Measurements from ENCODE around the gene ZFP42. TPM values are rescaled to one million over a fixed set of nuclear protein-coding genes. Genes with fewer than 3 reads are reported as not detected.
"Not testable (repeated sequence)": the region's sequence is repeated elsewhere in the genome, so short reads cannot be mapped to it uniquely, and the experiment has no call there.

Gene ZFP42
- total RNA-seq, 1 donor from 2014 or later: under 0.01 TPM

- H3K4me3 ChIP-seq (ENCODE audit: low read depth, low read length): no peak overlapping the region
- no peaks in the 10 kb centered on the region for H3K27me3 ChIP-seq (ENCODE audit: control insufficient read depth, insufficient read depth, low read length)
- no peak for TF ChIP-seq CTCF (IDR thresholded peaks at IDR 0.05; ENCODE audit: insufficient read depth, low read length, severe bottlenecking)
- no peak for FAIRE-seq
- H3K36me3 ChIP-seq (ENCODE audit: control insufficient read depth, insufficient read depth, low read length): no peaks in the 10 kb centered on the region
- no peak for DNase-seq (ENCODE audit: low read depth)
Observed at GRCh38 chr4:188032583-188032982, 37.0 kb downstream of the ZFP42 start.

GRCh38 chr4:188037003-188037713 lies 41.6 kb downstream of the ZFP42 start:
- TF ChIP-seq CTCF (IDR thresholded peaks at IDR 0.05; ENCODE audit: insufficient read depth, low read length, severe bottlenecking): no peak
- no peaks in the 10 kb centered on the region for H3K36me3 ChIP-seq (ENCODE audit: control insufficient read depth, insufficient read depth, low read length)
- FAIRE-seq (no peak), DNase-seq (ENCODE audit: low read depth) (no peak)
- no peak overlapping the region for H3K4me3 ChIP-seq (ENCODE audit: low read depth, low read length)
- no peaks in the 10 kb centered on the region for H3K27me3 ChIP-seq (ENCODE audit: control insufficient read depth, insufficient read depth, low read length)

- H3K4me3 ChIP-seq (ENCODE audit: low read depth, low read length): no peak overlapping the region
- FAIRE-seq (no peak), DNase-seq (ENCODE audit: low read depth) (no peak)
- H3K27me3 ChIP-seq (ENCODE audit: control insufficient read depth, insufficient read depth, low read length): no peaks in the 10 kb centered on the region
- no peak for TF ChIP-seq CTCF (IDR thresholded peaks at IDR 0.05; ENCODE audit: insufficient read depth, low read length, severe bottlenecking)
- no peaks in the 10 kb centered on the region for H3K36me3 ChIP-seq (ENCODE audit: control insufficient read depth, insufficient read depth, low read length)
Observed at GRCh38 chr4:188041721-188042120, 46.1 kb downstream of the ZFP42 start.

GRCh38 chr4:188042191-188042590 lies 46.6 kb downstream of the ZFP42 start:
- no peak for TF ChIP-seq CTCF (IDR thresholded peaks at IDR 0.05; ENCODE audit: insufficient read depth, low read length, severe bottlenecking)
- FAIRE-seq: no peak
- no peak for DNase-seq (ENCODE audit: low read depth)
- Histone ChIP-seq H3K4me3 (ENCODE audit: low read depth, low read length) (no peak overlapping the region), H3K27me3 (ENCODE audit: control insufficient read depth, insufficient read depth, low read length) (no peaks in the 10 kb centered on the region), H3K36me3 (ENCODE audit: control insufficient read depth, insufficient read depth, low read length) (no peaks in the 10 kb centered on the region)

- no peak for TF ChIP-seq CTCF (IDR thresholded peaks at IDR 0.05; ENCODE audit: insufficient read depth, low read length, severe bottlenecking)
- Histone ChIP-seq H3K27me3 (ENCODE audit: control insufficient read depth, insufficient read depth, low read length) (no peaks in the 10 kb centered on the region), H3K36me3 (ENCODE audit: control insufficient read depth, insufficient read depth, low read length) (no peaks in the 10 kb centered on the region), H3K4me3 (ENCODE audit: low read depth, low read length) (no peak overlapping the region)
- DNase-seq (ENCODE audit: low read depth) (no peak), FAIRE-seq (no peak)
Observed at GRCh38 chr4:188043154-188043553, 47.6 kb downstream of the ZFP42 start.

GRCh38 chr4:188045461-188045860 lies 49.9 kb downstream of the ZFP42 start:
- not testable (repeated sequence) for H3K27me3 ChIP-seq (ENCODE audit: control insufficient read depth, insufficient read depth, low read length); FAIRE-seq; DNase-seq (ENCODE audit: low read depth); H3K4me3 ChIP-seq (ENCODE audit: low read depth, low read length); H3K36me3 ChIP-seq (ENCODE audit: control insufficient read depth, insufficient read depth, low read length)

Data from bronchial epithelial cell (primary cell).